H9 (cell line): ENCODE data around the gene SLTM. TPM values are rescaled to one million over a fixed set of nuclear protein-coding genes. Genes with fewer than 3 reads are reported as not detected.

Experiments
- DNase-seq: peaks from one replicate; pipeline ENCODE4 v3.0.0-alpha.2; 2017
- H2AFZ ChIP-seq: one replicate; pipeline ENCODE4 v1.6.1; 2013; ENCODE audit warnings: mild to moderate bottlenecking, low read length, control low read depth, moderate library complexity
- H2AK5ac ChIP-seq: 2 replicates; pipeline ENCODE4 v1.6.1; 2013; ENCODE audit warnings: low read length, control low read depth, mixed read lengths; ENCODE audit not compliant: insufficient read length
- H2BK120ac ChIP-seq: one replicate; pipeline ENCODE4 v1.6.1; 2013; ENCODE audit warnings: low read depth, mild to moderate bottlenecking, low read length, control low read depth, inconsistent platforms; ENCODE audit not compliant: poor library complexity, severe bottlenecking
- H2BK12ac ChIP-seq: 2 replicates; pipeline ENCODE4 v1.6.1; 2013; ENCODE audit warnings: low read length, control low read depth, mixed read lengths, low read depth; ENCODE audit not compliant: insufficient read length
- H2BK15ac ChIP-seq: 2 replicates; pipeline ENCODE4 v1.6.1; 2013; ENCODE audit warnings: low read depth, low read length, control low read depth
- H2BK20ac ChIP-seq: one replicate; pipeline ENCODE4 v1.6.1; 2013; ENCODE audit warnings: low read depth, mild to moderate bottlenecking, low read length, control low read depth, inconsistent platforms; ENCODE audit not compliant: poor library complexity, severe bottlenecking
- H2BK5ac ChIP-seq: 2 replicates; pipeline ENCODE4 v1.6.1; 2013; ENCODE audit warnings: low read length, control low read depth, mixed read lengths; ENCODE audit not compliant: insufficient read length
- H3K14ac ChIP-seq: 2 replicates; pipeline ENCODE4 v1.6.1; 2013; ENCODE audit warnings: low read length, control low read depth; ENCODE audit not compliant: insufficient read depth
- H3K18ac ChIP-seq: 2 replicates; pipeline ENCODE4 v1.6.1; 2013; ENCODE audit warnings: low read depth, mild to moderate bottlenecking, mixed read lengths, low read length, control low read depth; ENCODE audit not compliant: insufficient read length
- H3K23ac ChIP-seq: 2 replicates; pipeline ENCODE4 v1.6.1; 2013; ENCODE audit warnings: low read length, control low read depth, mixed read lengths, low read depth; ENCODE audit not compliant: insufficient read length
- H3K23me2 ChIP-seq: 2 replicates; pipeline ENCODE4 v1.6.1; 2013; ENCODE audit warnings: low read depth, mild to moderate bottlenecking, mixed read lengths, low read length, control low read depth; ENCODE audit not compliant: insufficient read length, poor library complexity, severe bottlenecking
- H3K27ac ChIP-seq: 2 replicates; pipeline ENCODE4 v1.5.1; 2013; ENCODE audit warnings: low read length, control low read depth, mixed read lengths, low read depth; ENCODE audit not compliant: insufficient read length
- H3K27me3 ChIP-seq: 2 replicates; pipeline ENCODE4 v1.6.1; 2013; ENCODE audit warnings: low read length, control low read depth, inconsistent platforms; ENCODE audit not compliant: insufficient read depth
- H3K4ac ChIP-seq: 2 replicates; pipeline ENCODE4 v1.6.1; 2013; ENCODE audit warnings: low read depth, mild to moderate bottlenecking, control low read depth, inconsistent platforms, low read length, moderate library complexity
- H3K4me1 ChIP-seq: 2 replicates; pipeline ENCODE4 v1.6.1; 2013; ENCODE audit warnings: low read length, control low read depth, inconsistent platforms; ENCODE audit not compliant: insufficient read depth
- H3K4me2 ChIP-seq: 2 replicates; pipeline ENCODE4 v1.6.1; 2013; ENCODE audit warnings: low read length, control low read depth, mixed read lengths; ENCODE audit not compliant: insufficient read length, insufficient read depth
- H3K56ac ChIP-seq: 2 replicates; pipeline ENCODE4 v1.6.1; 2013; ENCODE audit warnings: low read depth, mild to moderate bottlenecking, mixed read lengths, low read length, control low read depth; ENCODE audit not compliant: insufficient read length
- H3K79me1 ChIP-seq: 2 replicates; pipeline ENCODE4 v1.6.1; 2013; ENCODE audit warnings: low read depth, mild to moderate bottlenecking, moderate library complexity, low read length, control low read depth, inconsistent platforms; ENCODE audit not compliant: insufficient read depth, poor library complexity, severe bottlenecking
- H3K79me2 ChIP-seq: 2 replicates; pipeline ENCODE4 v1.6.1; 2013; ENCODE audit warnings: low read length, control low read depth, inconsistent platforms; ENCODE audit not compliant: insufficient read depth
- H3K9ac ChIP-seq: 2 replicates; pipeline ENCODE4 v1.6.1; 2013; ENCODE audit warnings: low read length, control low read depth, mixed read lengths; ENCODE audit not compliant: insufficient read length; ENCODE audit errors: extremely low read depth
- H3K9me3 ChIP-seq: one replicate; pipeline ENCODE4 v1.6.1; 2013; ENCODE audit warnings: low read depth, low read length, inconsistent platforms; ENCODE audit not compliant: control insufficient read depth
- H3T11ph ChIP-seq: one replicate; pipeline ENCODE4 v1.6.1; 2013; ENCODE audit warnings: mild to moderate bottlenecking, low read length, control low read depth, inconsistent platforms
- H4K20me1 ChIP-seq: one replicate; pipeline ENCODE4 v1.6.1; 2013; ENCODE audit not compliant: control insufficient read depth, insufficient read length, insufficient read depth
- H4K5ac ChIP-seq: 2 replicates; pipeline ENCODE4 v1.6.1; 2013; ENCODE audit warnings: low read depth, mild to moderate bottlenecking, mixed read lengths, low read length, control low read depth; ENCODE audit not compliant: insufficient read length
- H4K8ac ChIP-seq: replicated peaks from 2 replicates; pipeline ENCODE4 v1.6.1; 2013; ENCODE audit warnings: low read length, control low read depth, mixed read lengths, low read depth; ENCODE audit not compliant: insufficient read length
- H4K91ac ChIP-seq: 2 replicates; pipeline ENCODE4 v1.6.1; 2013; ENCODE audit warnings: low read depth, mild to moderate bottlenecking, moderate library complexity, mixed read lengths, low read length, control low read depth; ENCODE audit not compliant: insufficient read length
- H3K27ac Mint-ChIP-seq, 3 experiments: 2 replicates in 2 of 3; 3 replicates in 1 of 3; pipeline ENCODE4 v1.8.0; 2020 to 2021; ENCODE audit warnings: mixed read lengths in 3 of 3, mild to moderate bottlenecking in 1 of 3, moderate library complexity in 1 of 3
- H3K27me3 Mint-ChIP-seq: 2 replicates; pipeline ENCODE4 v1.8.0; 2021; ENCODE audit warnings: low read depth, mild to moderate bottlenecking, moderate library complexity, mixed read lengths
- H3K36me3 Mint-ChIP-seq, 3 experiments: 2 replicates in 2 of 3; 3 replicates in 1 of 3; pipeline ENCODE4 v1.8.0; 2020 to 2021; ENCODE audit warnings: low read depth in 3 of 3, mixed read lengths in 3 of 3; ENCODE audit not compliant: insufficient read depth in 1 of 3
- H3K4me1 Mint-ChIP-seq, 2 experiments: 2 replicates each; pipeline ENCODE4 v1.8.0; 2020; ENCODE audit warnings: mixed read lengths in 2 of 2
- H3K4me3 Mint-ChIP-seq, 2 experiments: 2 replicates in 1 of 2; 3 replicates in 1 of 2; pipeline ENCODE4 v1.8.0; 2020 to 2021; ENCODE audit warnings: mild to moderate bottlenecking in 2 of 2, mixed read lengths in 2 of 2, moderate library complexity in 1 of 2
- H3K9me3 Mint-ChIP-seq, 2 experiments: 2 replicates in 1 of 2; 3 replicates in 1 of 2; pipeline ENCODE4 v1.8.0; 2020; ENCODE audit warnings: mild to moderate bottlenecking in 2 of 2, mixed read lengths in 2 of 2, moderate library complexity in 1 of 2
- CTCF ChIP-seq: fragments of 200-600 bp; sonication (generic); conservative IDR thresholded peaks from 3 replicates; pipeline ENCODE4 v1.8.0; 2021; ENCODE audit warnings: antibody characterized with exemption, mild to moderate bottlenecking
- WGBS: extraction: QIAGEN DNeasy Blood & Tissue Kit; methylation state at CpG from one replicate; pipeline ENCODE4 v1.1.7; 2013; ENCODE audit warnings: missing lambda C conversion rate, low lambda C conversion rate, mixed read lengths; ENCODE audit not compliant: insufficient read length; ENCODE audit errors: extremely low coverage; 5-methylcytosine and 5-hydroxymethylcytosine counted together
- total RNA-seq: library from RNA; stranded (reverse); gene quantifications from 2 replicates; pipeline ENCODE4 v1.2.1, GENCODE V29; 2021

SLTM gene
- total RNA-seq, 1 experiment from 2014 or later: 132 TPM

GRCh38 chr15:58924327-58924726 is 9.2 kb downstream of the SLTM start:
- no peaks in the 10 kb centered on the region for H3K27me3 Mint-ChIP-seq
- Histone ChIP-seq H2BK15ac (no peak overlapping the region), H2BK120ac (no peak overlapping the region), H3K27ac (no peak overlapping the region), H4K5ac (no peak overlapping the region), H3K79me2 (peaks cover 37% of the 10 kb centered on the region; the same call in 1 of the 2 replicates), H2BK20ac (no peak overlapping the region), H4K20me1 (no peaks in the 10 kb centered on the region), H3K79me1 (peaks cover 17% of the 10 kb centered on the region), H2BK12ac (no peak overlapping the region), H3K23ac (no peak overlapping the region), H2AFZ (no peak overlapping the region), H4K91ac (no peak overlapping the region), H3K4me1 (peaks cover 6% of the 10 kb centered on the region; the same call in 1 of the 2 replicates), H3K4me2 (no peak overlapping the region), H3T11ph (no peak overlapping the region), H3K9ac (no peak overlapping the region), H4K8ac (no peak overlapping the region), H3K23me2 (no peaks in the 10 kb centered on the region), H3K27me3 (no peaks in the 10 kb centered on the region), H2BK5ac (no peak overlapping the region), H3K56ac (no peak overlapping the region), H3K4ac (no peak overlapping the region), H3K18ac (no peak overlapping the region), H2AK5ac (no peak overlapping the region), H3K9me3 (no peaks in the 10 kb centered on the region), H3K14ac (no peak overlapping the region)
- no peak for DNase-seq
- peaks cover 13 to 76% (median 44%) of the 10 kb centered on the region in 3 experiments; a peak in 6 of 7 replicates for H3K36me3 Mint-ChIP-seq
- TF ChIP-seq CTCF: no peak
- H3K4me3 Mint-ChIP-seq: no peak overlapping the region
- no CpG with 5 or more reads among the region's 2 CpGs for WGBS
- H3K27ac Mint-ChIP-seq: peak overlapping the region in 2 of 3 experiments; percentile 44 to 87; a peak in 3 of 7 replicates
- H3K4me1 Mint-ChIP-seq: peaks cover 21 to 24% of the 10 kb centered on the region in 2 experiments
- H3K9me3 Mint-ChIP-seq: no peaks in the 10 kb centered on the region
